Neural cell (in vitro differentiated cells): ENCODE data around the gene PPFIBP1. TPM values are rescaled to one million over a fixed set of nuclear protein-coding genes. Genes with fewer than 3 reads are reported as not detected.

Source experiments
- H2AFZ ChIP-seq: fragments of 200-600, 300-800 bp; sonication (generic), shearing (Covaris generic); 2 replicates; pipeline ENCODE4 v1.6.0; 2014; ENCODE audit warnings: low read depth, mild to moderate bottlenecking, antibody characterized with exemption, low read length, moderate library complexity
- H3F3A ChIP-seq: fragments of 200-600 bp; shearing (Covaris generic); 2 replicates; pipeline ENCODE4 v1.6.1; 2016; ENCODE audit warnings: mild to moderate bottlenecking, moderate library complexity, mixed read lengths, antibody characterized with exemption, low read length; ENCODE audit not compliant: insufficient read depth, poor library complexity, severe bottlenecking
- H3K27ac ChIP-seq: fragments of 200-600, 300-800 bp; sonication (generic), shearing (Covaris generic); 2 replicates; pipeline ENCODE4 v1.5.1; 2014; ENCODE audit warnings: mild to moderate bottlenecking, low read length, moderate library complexity
- H3K27me3 ChIP-seq: fragments of 300-800, 200-600 bp; sonication (generic), shearing (Covaris generic); 2 replicates; pipeline ENCODE4 v1.6.0; 2014; ENCODE audit warnings: mild to moderate bottlenecking, low read depth, low read length, moderate library complexity; ENCODE audit not compliant: insufficient read depth
- H3K36me3 ChIP-seq: fragments of 300-800, 200-600 bp; sonication (generic), shearing (Covaris generic); 2 replicates; pipeline ENCODE4 v1.5.1; 2014; ENCODE audit warnings: mild to moderate bottlenecking, antibody characterized with exemption, low read length, moderate library complexity; ENCODE audit not compliant: insufficient read depth
- H3K4me2 ChIP-seq: fragments of 300-800, 200-600 bp; sonication (generic), shearing (Covaris generic); 2 replicates; pipeline ENCODE4 v1.6.0; 2014; ENCODE audit warnings: mild to moderate bottlenecking, low read length
- H3K4me3 ChIP-seq: fragments of 300-800, 200-600 bp; sonication (generic), shearing (Covaris generic); 2 replicates; pipeline ENCODE4 v1.5.1; 2014; ENCODE audit warnings: mild to moderate bottlenecking, low read length, moderate library complexity
- H3K79me2 ChIP-seq: fragments of 200-600 bp; shearing (Covaris generic); replicated peaks from 2 replicates; pipeline ENCODE4 v1.6.0; 2014; ENCODE audit warnings: mild to moderate bottlenecking, low read length, moderate library complexity; ENCODE audit not compliant: insufficient read depth
- H3K9ac ChIP-seq: fragments of 300-800, 200-600 bp; sonication (generic), shearing (Covaris generic); 2 replicates; pipeline ENCODE4 v1.6.1; 2016; ENCODE audit warnings: mild to moderate bottlenecking, low read length, mixed read lengths
- H3K9me2 ChIP-seq: fragments of 200-600 bp; shearing (Covaris generic); 2 replicates; pipeline ENCODE4 v1.6.1; 2016; ENCODE audit warnings: mild to moderate bottlenecking, low read length, mixed read lengths; ENCODE audit not compliant: insufficient read depth
- H3K9me3 ChIP-seq: fragments of 200-600, 300-800 bp; sonication (generic), shearing (Covaris generic); 2 replicates; pipeline ENCODE4 v1.6.1; 2016; ENCODE audit warnings: mild to moderate bottlenecking, mixed run types, low read length, moderate library complexity, mixed read lengths
- H4K20me1 ChIP-seq: fragments of 200-600 bp; shearing (Covaris generic); 2 replicates; pipeline ENCODE4 v1.6.1; 2016; ENCODE audit warnings: mild to moderate bottlenecking, mixed run types; ENCODE audit not compliant: insufficient read depth
- CTCF ChIP-seq: fragments of 450-650 bp; IDR thresholded peaks from 2 replicates; pipeline ENCODE4 v1.5.1; 2014; ENCODE audit warnings: antibody characterized with exemption, mild to moderate bottlenecking, moderate library complexity; ENCODE audit not compliant: poor library complexity, severe bottlenecking
- EP300 ChIP-seq: fragments of 450-650 bp; conservative IDR thresholded peaks from 2 replicates; pipeline ENCODE4 v1.6.1; 2014; ENCODE audit warnings: antibody characterized with exemption, mild to moderate bottlenecking, moderate library complexity; ENCODE audit not compliant: poor library complexity, severe bottlenecking
- EZH2 ChIP-seq: fragments of 200-600, 300-800 bp; shearing (Covaris generic), sonication (generic); IDR thresholded peaks from 2 replicates; pipeline ENCODE4 v1.6.1; 2014; ENCODE audit warnings: antibody characterized with exemption, low read length, borderline replicate concordance, mild to moderate bottlenecking; ENCODE audit not compliant: insufficient read depth, poor library complexity, severe bottlenecking
- MXI1 ChIP-seq: fragments of 450-650 bp; conservative IDR thresholded peaks from 2 replicates; pipeline ENCODE4 v1.6.1; 2014; ENCODE audit warnings: antibody characterized with exemption, mild to moderate bottlenecking; ENCODE audit not compliant: poor library complexity, severe bottlenecking
- POLR2AphosphoS5 ChIP-seq: IDR thresholded peaks from 2 replicates; pipeline ENCODE4 v1.6.1; 2012
- RAD21 ChIP-seq: fragments of 450-650 bp; conservative IDR thresholded peaks from 2 replicates; pipeline ENCODE4 v1.6.1; 2014; ENCODE audit warnings: antibody characterized with exemption, mild to moderate bottlenecking, moderate library complexity
- REST ChIP-seq: IDR thresholded peaks from 2 replicates; pipeline ENCODE4 v1.6.1; 2012; ENCODE audit warnings: borderline replicate concordance
- SMC3 ChIP-seq: fragments of 450-650 bp; conservative IDR thresholded peaks from 2 replicates; pipeline ENCODE4 v1.6.1; 2014; ENCODE audit warnings: antibody characterized with exemption, mild to moderate bottlenecking, moderate library complexity; ENCODE audit not compliant: poor library complexity
- TAF1 ChIP-seq: IDR thresholded peaks from 2 replicates; pipeline ENCODE4 v1.6.1; 2012; ENCODE audit warnings: low read depth
- polyA plus RNA-seq: library from polyadenylated mRNA; depleted of rRNA; stranded (reverse); fragments of >200 nt; gene quantifications from 2 replicates; pipeline ENCODE4 v1.2.3, GENCODE V29; 2014

The PPFIBP1 gene
- polyA plus RNA-seq, 1 donor from 2014 or later: 30.2 TPM

GRCh38 chr12:27517546-27517945 lies 6.5 kb upstream of the PPFIBP1 start:
- H3K27ac ChIP-seq: no peak overlapping the region

GRCh38 chr12:27517961-27518665 lies 5.9 kb upstream of the PPFIBP1 start:
- Histone ChIP-seq H3K4me3 (no peak overlapping the region), H2AFZ (no peak overlapping the region), H3K9ac (no peak overlapping the region), H3K9me3 (no peaks in the 10 kb centered on the region), H4K20me1 (no peaks in the 10 kb centered on the region), H3K36me3 (no peaks in the 10 kb centered on the region), H3K4me2 (no peak overlapping the region), H3F3A (no peaks in the 10 kb centered on the region), H3K9me2 (no peaks in the 10 kb centered on the region), H3K27me3 (no peaks in the 10 kb centered on the region), H3K79me2 (no peaks in the 10 kb centered on the region), H3K27ac (no peak overlapping the region)
- TF ChIP-seq MXI1 (no peak), EP300 (no peak), CTCF (no peak), RAD21 (no peak), REST (no peak), EZH2 (no peak), SMC3 (no peak), TAF1 (no peak), POLR2AphosphoS5 (no peak)

More at GRCh38 chr12:27517546-27517945, 6.5 kb upstream of the PPFIBP1 start:
- no peak for TF ChIP-seq RAD21
- TF ChIP-seq EZH2: no peak
- TF ChIP-seq REST: no peak
- Histone ChIP-seq H4K20me1 (no peaks in the 10 kb centered on the region), H3K9me3 (no peaks in the 10 kb centered on the region), H3K4me3 (no peak overlapping the region), H3K9me2 (no peaks in the 10 kb centered on the region), H3K36me3 (no peaks in the 10 kb centered on the region), H3K27me3 (no peaks in the 10 kb centered on the region), H3K9ac (no peak overlapping the region), H3K4me2 (no peak overlapping the region), H2AFZ (no peak overlapping the region), H3K79me2 (no peaks in the 10 kb centered on the region), H3F3A (no peaks in the 10 kb centered on the region)
